Keratinocyte (primary cell): ENCODE results near the gene PROC. TPM values are rescaled to one million over a fixed set of nuclear protein-coding genes. Genes with fewer than 3 reads are reported as not detected.

ENCODE experiments used
- DNase-seq: peaks from one replicate; pipeline ENCODE4 v3.0.0-alpha.2; 2011; ENCODE audit warnings: low read depth, missing footprints, low spot score
- FAIRE-seq: peaks from 2 replicates; lab custom pipeline; 2011; peaks lifted over from hg19 to GRCh38; lab: Jason Lieb, UNC
- H2AFZ ChIP-seq: 2 replicates; pipeline ENCODE4 v1.6.0; 2012; ENCODE audit warnings: low read length, control low read depth, inconsistent platforms; ENCODE audit not compliant: control insufficient read depth
- H3K27ac ChIP-seq: 2 replicates; pipeline ENCODE4 v1.5.1; 2011; ENCODE audit warnings: low read length; ENCODE audit not compliant: control insufficient read depth, insufficient read depth
- H3K27me3 ChIP-seq: 3 replicates; pipeline ENCODE4 v1.6.0; 2011; ENCODE audit warnings: low read length; ENCODE audit not compliant: control insufficient read depth, insufficient read depth; ENCODE audit errors: extremely low read depth
- H3K36me3 ChIP-seq, 2 experiments: 2 replicates in 1 of 2; 3 replicates in 1 of 2; pipeline ENCODE4 v1.5.1; 2011; ENCODE audit warnings: low read length in 2 of 2, mild to moderate bottlenecking in 1 of 2; ENCODE audit not compliant: control insufficient read depth in 2 of 2, insufficient read depth in 2 of 2; ENCODE audit errors: extremely low read depth in 1 of 2
- H3K4me1 ChIP-seq: 3 replicates; pipeline ENCODE4 v1.5.1; 2011; ENCODE audit warnings: low read length; ENCODE audit not compliant: control insufficient read depth, insufficient read depth; ENCODE audit errors: extremely low read depth
- H3K4me2 ChIP-seq: 3 replicates; pipeline ENCODE4 v1.6.0; 2011; ENCODE audit warnings: low read depth, low read length; ENCODE audit not compliant: control insufficient read depth, insufficient read depth; ENCODE audit errors: extremely low read depth
- H3K4me3 ChIP-seq, 3 experiments: fragments of 200-600 bp in 1 of 3; sonication (generic) in 1 of 3; 2 replicates in 2 of 3; 3 replicates in 1 of 3; pipeline ENCODE4 v1.5.1; 2011 to 2016; ENCODE audit warnings: low read length in 3 of 3, mild to moderate bottlenecking in 3 of 3, control low read depth in 2 of 3, inconsistent platforms in 1 of 3, low read depth in 1 of 3, mixed read lengths in 1 of 3, mixed run types in 1 of 3, moderate library complexity in 1 of 3; ENCODE audit not compliant: control insufficient read depth in 2 of 3, insufficient read depth in 2 of 3; ENCODE audit errors: extremely low read depth in 1 of 3
- H3K79me2 ChIP-seq: 2 replicates; pipeline ENCODE4 v1.6.0; 2012; ENCODE audit warnings: low read length; ENCODE audit not compliant: control insufficient read depth, insufficient read depth
- H3K9ac ChIP-seq: 3 replicates; pipeline ENCODE4 v1.6.0; 2011; ENCODE audit warnings: low read length; ENCODE audit not compliant: control insufficient read depth, insufficient read depth; ENCODE audit errors: extremely low read depth
- H3K9me1 ChIP-seq: 3 replicates; pipeline ENCODE4 v1.6.0; 2011; ENCODE audit warnings: low read length; ENCODE audit not compliant: control insufficient read depth, insufficient read depth; ENCODE audit errors: extremely low read depth
- H3K9me3 ChIP-seq: 2 replicates; pipeline ENCODE4 v1.5.1; 2012; ENCODE audit warnings: low read depth, low read length; ENCODE audit not compliant: control insufficient read depth
- H4K20me1 ChIP-seq: 3 replicates; pipeline ENCODE4 v1.6.0; 2011; ENCODE audit warnings: low read length; ENCODE audit not compliant: control insufficient read depth, insufficient read depth; ENCODE audit errors: extremely low read depth
- EZH2 ChIP-seq: IDR thresholded peaks from one replicate; pipeline ENCODE4 v1.6.1; 2012; ENCODE audit warnings: inconsistent platforms, mild to moderate bottlenecking, low read length, moderate library complexity
- dilution Hi-C: fragments of 300-500 bp; cut with MboI; formaldehyde crosslinking; loops from one replicate; pipeline ENCODE4 v1.7.0; 2020; ENCODE audit warnings: low sequenced_read_pairs; ENCODE audit not compliant: extremely low pct_ligation_motif_present
- polyA plus RNA-seq, 5 experiments: library from polyadenylated mRNA; depleted of rRNA in 3 of 5; stranded (reverse) in 3 of 5; stranded (forward) in 1 of 5; unstranded in 1 of 5; fragments of >200 nt; gene quantifications; 1 replicate in 1 of 5; 2 replicates in 3 of 5; 3 replicates in 1 of 5; pipeline versions ENCODE4 v1.2.1 to v1.2.3, GENCODE V29; 2011 to 2012; ENCODE audit warnings: missing spikeins in 2 of 5, low read depth in 1 of 5, low replicate concordance in 1 of 5
- TF ChIP-seq, protein P1 (sequence below), 3 experiments: IDR thresholded peaks in 1 of 3; conservative IDR thresholded peaks in 1 of 3; optimal IDR thresholded peaks in 1 of 3; 2 replicates in 2 of 3; 3 replicates in 1 of 3; pipeline versions ENCODE3 to v1.5.1; 2011; ENCODE audit warnings: low read length in 3 of 3, mild to moderate bottlenecking in 3 of 3, moderate library complexity in 2 of 3, control low read depth in 1 of 3, inconsistent platforms in 1 of 3; ENCODE audit not compliant: insufficient read depth in 2 of 3; ENCODE audit errors: extremely low read depth in 1 of 3

The PROC gene
- polyA plus RNA-seq, 1 donor (not counting 4 experiments of a cell fraction or from before 2014, with no cell fraction given), result 0.16 TPM

DNA sequence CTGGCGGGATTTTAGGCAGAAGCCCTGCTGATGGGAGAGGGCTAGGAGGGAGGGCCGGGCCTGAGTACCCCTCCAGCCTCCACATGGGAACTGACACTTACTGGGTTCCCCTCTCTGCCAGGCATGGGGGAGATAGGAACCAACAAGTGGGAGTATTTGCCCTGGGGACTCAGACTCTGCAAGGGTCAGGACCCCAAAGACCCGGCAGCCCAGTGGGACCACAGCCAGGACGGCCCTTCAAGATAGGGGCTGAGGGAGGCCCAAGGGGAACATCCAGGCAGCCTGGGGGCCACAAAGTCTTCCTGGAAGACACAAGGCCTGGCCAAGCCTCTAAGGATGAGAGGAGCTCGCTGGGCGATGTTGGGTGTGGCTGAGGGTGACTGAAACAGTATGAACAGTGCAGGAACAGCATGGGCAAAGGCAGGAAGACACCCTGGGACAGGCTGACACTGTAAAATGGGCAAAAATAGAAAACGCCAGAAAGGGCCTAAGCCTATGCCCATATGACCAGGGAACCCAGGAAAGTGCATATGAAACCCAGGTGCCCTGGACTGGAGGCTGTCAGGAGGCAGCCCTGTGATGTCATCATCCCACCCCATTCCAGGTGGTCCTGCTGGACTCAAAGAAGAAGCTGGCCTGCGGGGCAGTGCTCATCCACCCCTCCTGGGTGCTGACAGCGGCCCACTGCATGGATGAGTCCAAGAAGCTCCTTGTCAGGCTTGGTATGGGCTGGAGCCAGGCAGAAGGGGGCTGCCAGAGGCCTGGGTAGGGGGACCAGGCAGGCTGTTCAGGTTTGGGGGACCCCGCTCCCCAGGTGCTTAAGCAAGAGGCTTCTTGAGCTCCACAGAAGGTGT is 8.5 kb downstream of the PROC start:
- no peak overlapping the region for H3K9ac ChIP-seq
- peaks cover 13% of the 10 kb centered on the region for H3K27me3 ChIP-seq
- TF ChIP-seq, protein P1, sequence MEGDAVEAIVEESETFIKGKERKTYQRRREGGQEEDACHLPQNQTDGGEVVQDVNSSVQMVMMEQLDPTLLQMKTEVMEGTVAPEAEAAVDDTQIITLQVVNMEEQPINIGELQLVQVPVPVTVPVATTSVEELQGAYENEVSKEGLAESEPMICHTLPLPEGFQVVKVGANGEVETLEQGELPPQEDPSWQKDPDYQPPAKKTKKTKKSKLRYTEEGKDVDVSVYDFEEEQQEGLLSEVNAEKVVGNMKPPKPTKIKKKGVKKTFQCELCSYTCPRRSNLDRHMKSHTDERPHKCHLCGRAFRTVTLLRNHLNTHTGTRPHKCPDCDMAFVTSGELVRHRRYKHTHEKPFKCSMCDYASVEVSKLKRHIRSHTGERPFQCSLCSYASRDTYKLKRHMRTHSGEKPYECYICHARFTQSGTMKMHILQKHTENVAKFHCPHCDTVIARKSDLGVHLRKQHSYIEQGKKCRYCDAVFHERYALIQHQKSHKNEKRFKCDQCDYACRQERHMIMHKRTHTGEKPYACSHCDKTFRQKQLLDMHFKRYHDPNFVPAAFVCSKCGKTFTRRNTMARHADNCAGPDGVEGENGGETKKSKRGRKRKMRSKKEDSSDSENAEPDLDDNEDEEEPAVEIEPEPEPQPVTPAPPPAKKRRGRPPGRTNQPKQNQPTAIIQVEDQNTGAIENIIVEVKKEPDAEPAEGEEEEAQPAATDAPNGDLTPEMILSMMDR (optimal IDR thresholded peaks at IDR 0.05 in 1 of 3, IDR thresholded peaks at IDR 0.05 in 1 of 3, conservative IDR thresholded peaks at IDR 0.05 in 1 of 3; ENCODE audit: extremely low read depth in 1 of 3, insufficient read depth in 2 of 3, low read length in 3 of 3), result no peak
- TF ChIP-seq EZH2, result no peak
- H3K27ac ChIP-seq, result no peak overlapping the region
- no peaks in the 10 kb centered on the region for H3K4me1 ChIP-seq
- no peaks in the 10 kb centered on the region for H3K9me3 ChIP-seq
- no peak overlapping the region for H3K4me2 ChIP-seq
- no peak for FAIRE-seq
- H2AFZ ChIP-seq, result no peak overlapping the region
- DNase-seq, result no peak
- H3K36me3 ChIP-seq, result no peaks in the 10 kb centered on the region
- H3K9me1 ChIP-seq, result no peaks in the 10 kb centered on the region
- dilution Hi-C loops, result no loop called here
- H3K4me3 ChIP-seq, result no peak overlapping the region
- H3K79me2 ChIP-seq, result no peaks in the 10 kb centered on the region
- H4K20me1 ChIP-seq, result no peaks in the 10 kb centered on the region

DNA sequence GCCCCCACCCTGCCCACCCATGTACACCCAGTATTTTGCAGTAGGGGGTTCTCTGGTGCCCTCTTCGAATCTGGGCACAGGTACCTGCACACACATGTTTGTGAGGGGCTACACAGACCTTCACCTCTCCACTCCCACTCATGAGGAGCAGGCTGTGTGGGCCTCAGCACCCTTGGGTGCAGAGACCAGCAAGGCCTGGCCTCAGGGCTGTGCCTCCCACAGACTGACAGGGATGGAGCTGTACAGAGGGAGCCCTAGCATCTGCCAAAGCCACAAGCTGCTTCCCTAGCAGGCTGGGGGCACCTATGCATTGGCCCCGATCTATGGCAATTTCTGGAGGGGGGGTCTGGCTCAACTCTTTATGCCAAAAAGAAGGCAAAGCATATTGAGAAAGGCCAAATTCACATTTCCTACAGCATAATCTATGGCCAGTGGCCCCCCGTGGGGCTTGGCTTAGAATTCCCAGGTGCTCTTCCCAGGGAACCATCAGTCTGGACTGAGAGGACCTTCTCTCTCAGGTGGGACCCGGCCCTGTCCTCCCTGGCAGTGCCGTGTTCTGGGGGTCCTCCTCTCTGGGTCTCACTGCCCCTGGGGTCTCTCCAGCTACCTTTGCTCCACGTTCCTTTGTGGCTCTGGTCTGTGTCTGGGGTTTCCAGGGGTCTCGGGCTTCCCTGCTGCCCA is 9.3 kb downstream of the PROC start:
- Histone ChIP-seq H3K79me2 (no peaks in the 10 kb centered on the region), H3K27ac (no peak overlapping the region), H3K4me2 (no peak overlapping the region), H2AFZ (no peak overlapping the region), H3K36me3 (no peaks in the 10 kb centered on the region), H3K9me3 (no peaks in the 10 kb centered on the region), H3K27me3 (peaks cover 7% of the 10 kb centered on the region), H4K20me1 (no peaks in the 10 kb centered on the region), H3K4me1 (no peaks in the 10 kb centered on the region), H3K9me1 (no peaks in the 10 kb centered on the region), H3K4me3 (no peak overlapping the region), H3K9ac (no peak overlapping the region)
- no peak for TF ChIP-seq EZH2
- TF ChIP-seq, protein P1 (optimal IDR thresholded peaks at IDR 0.05 in 1 of 3, IDR thresholded peaks at IDR 0.05 in 1 of 3, conservative IDR thresholded peaks at IDR 0.05 in 1 of 3; ENCODE audit: extremely low read depth in 1 of 3, insufficient read depth in 2 of 3, low read length in 3 of 3), result no peak
- no peak for DNase-seq
- no peak for FAIRE-seq
- dilution Hi-C loops, result no loop called here
